COLO829 (cell line): Measurements from ENCODE around the gene TEX54.
"Not testable (repeated sequence)": the region's sequence is repeated elsewhere in the genome, so short reads cannot be mapped to it uniquely, and the experiment has no call there.

Source experiments
- DNase-seq: peaks from one replicate; pipeline ENCODE4 v3.0.0; 2012; ENCODE audit warnings: low spot score

Gene TEX54

DNA sequence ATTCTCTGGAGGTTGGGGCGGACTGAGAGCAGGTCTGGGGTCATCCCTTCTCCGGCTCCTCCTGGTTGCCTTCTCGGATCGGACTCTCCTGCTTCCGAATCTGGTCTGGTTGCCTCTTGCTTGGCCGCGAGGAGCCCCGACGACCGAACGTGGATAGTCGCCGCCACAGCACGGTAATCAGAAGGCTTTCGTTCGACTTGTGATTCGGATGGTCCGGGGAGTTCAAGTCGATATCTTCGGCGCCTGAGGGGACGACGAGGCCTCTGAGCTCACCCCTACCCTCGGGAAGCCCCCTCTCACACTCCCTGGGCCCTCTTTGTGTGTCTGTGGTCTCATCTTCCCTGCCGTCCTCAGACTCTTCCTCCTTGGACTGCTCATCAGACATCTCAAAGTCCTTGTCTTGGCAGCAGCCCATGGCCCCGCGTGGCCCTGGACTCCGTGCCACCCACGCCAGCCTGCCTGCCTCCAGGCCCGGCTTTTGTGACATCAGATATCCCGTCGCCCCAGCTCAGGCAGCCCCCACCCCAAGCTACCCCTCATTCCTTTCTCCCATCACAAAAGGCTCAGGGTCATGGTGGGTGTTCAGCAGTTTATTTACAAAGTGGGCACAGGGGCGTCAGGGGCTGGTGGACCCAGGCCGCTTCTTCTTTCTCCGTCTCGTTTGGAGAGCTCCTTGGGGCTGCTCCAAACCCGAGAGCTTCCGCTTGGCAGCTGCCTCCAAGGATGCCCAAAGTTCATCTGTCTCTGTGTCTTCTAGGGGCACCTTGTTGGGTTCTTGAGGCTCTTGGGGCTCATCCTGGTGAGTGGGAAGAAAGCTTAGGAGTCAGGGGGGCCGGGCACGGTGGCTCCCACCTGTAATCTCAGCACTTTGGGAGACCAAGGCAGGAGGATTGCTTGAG is at the start of gene TEX54:
Gene TEX54 (minus strand): TSS at position 506 of the 899 bp plus-strand sequence.
- DNase-seq = no peak

GRCh38 chr11:62882431-62882749 is 49.7 kb upstream of the TEX54 start:
- no peak for DNase-seq

GRCh38 chr11:62881579-62882430 is 49.2 kb upstream of the TEX54 start:
- peak; percentile 96 for DNase-seq

DNA sequence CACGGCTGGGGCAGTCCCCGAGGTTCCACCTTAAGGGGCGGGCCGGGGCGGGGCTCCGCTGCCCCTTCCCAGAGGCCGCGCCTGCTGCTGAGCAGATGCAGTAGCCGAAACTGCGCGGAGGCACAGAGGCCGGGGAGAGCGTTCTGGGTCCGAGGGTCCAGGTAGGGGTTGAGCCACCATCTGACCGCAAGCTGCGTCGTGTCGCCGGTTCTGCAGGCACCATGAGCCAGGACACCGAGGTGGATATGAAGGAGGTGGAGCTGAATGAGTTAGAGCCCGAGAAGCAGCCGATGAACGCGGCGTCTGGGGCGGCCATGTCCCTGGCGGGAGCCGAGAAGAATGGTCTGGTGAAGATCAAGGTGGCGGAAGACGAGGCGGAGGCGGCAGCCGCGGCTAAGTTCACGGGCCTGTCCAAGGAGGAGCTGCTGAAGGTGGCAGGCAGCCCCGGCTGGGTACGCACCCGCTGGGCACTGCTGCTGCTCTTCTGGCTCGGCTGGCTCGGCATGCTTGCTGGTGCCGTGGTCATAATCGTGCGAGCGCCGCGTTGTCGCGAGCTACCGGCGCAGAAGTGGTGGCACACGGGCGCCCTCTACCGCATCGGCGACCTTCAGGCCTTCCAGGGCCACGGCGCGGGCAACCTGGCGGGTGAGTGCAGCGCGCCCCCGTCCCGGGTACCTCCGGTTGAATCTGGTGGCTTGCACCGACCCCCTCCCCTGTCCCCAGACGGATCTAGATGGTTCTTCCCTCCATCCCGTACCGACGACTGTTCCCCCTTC is 48.4 kb upstream of the TEX54 start, which contains the start of gene SLC3A2:
Gene SLC3A2 (plus strand): TSS at position 94 of the 776 bp plus-strand sequence. CDS start 128 bp downstream, at position 222.
- peak; percentile 79 for DNase-seq

GRCh38 chr11:62880231-62880802 is 47.7 kb upstream of the TEX54 start:
- peak; percentile 95 for DNase-seq

- no peak for DNase-seq
Observed at GRCh38 chr11:62879235-62879978, 46.8 kb upstream of the TEX54 start.

GRCh38 chr11:62876712-62877111 is 44.1 kb upstream of the TEX54 start:
- DNase-seq = no peak

DNA sequence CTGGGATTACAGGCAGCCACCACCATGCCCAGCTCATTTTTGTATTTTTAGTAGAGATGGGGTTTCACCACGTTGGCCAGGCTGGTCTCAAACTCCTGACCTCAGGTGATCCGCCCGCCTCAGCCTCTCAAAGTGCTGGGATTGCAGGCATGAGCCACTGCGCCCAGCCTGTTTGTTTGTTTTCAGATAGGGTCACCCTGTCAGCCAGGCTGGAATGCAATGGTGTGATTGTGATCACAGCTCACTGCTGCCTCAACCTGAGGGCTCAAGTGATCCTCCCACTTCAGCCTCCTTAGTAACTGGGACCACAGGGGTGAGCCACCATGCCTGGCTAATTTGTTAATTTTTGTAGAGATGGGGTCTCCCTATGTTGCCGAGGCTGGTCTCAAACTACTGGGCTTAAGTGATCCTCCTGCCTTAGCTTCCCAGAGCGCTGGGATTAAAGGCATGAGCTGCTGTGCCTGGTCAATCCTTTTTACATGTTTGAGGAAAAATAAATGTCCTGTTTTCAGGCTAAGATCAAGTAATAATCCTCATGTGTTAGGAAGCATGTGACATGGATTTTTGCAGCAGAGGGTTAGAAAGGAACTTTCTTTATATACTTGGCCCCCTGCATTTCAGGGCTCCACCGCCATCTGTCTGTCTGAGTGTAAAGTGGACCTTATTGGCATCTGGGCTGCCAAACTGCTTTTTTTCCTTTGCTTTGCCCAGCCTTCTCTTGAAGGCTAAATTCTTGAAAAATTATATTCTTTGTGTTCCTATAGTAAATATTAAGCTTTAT is 43.2 kb upstream of the TEX54 start:
- no peak for DNase-seq

- no peak for DNase-seq
Observed at GRCh38 chr11:62874851-62875250, 42.2 kb upstream of the TEX54 start.

- DNase-seq = no peak
Observed at GRCh38 chr11:62865635-62866034, 33.0 kb upstream of the TEX54 start.

DNA sequence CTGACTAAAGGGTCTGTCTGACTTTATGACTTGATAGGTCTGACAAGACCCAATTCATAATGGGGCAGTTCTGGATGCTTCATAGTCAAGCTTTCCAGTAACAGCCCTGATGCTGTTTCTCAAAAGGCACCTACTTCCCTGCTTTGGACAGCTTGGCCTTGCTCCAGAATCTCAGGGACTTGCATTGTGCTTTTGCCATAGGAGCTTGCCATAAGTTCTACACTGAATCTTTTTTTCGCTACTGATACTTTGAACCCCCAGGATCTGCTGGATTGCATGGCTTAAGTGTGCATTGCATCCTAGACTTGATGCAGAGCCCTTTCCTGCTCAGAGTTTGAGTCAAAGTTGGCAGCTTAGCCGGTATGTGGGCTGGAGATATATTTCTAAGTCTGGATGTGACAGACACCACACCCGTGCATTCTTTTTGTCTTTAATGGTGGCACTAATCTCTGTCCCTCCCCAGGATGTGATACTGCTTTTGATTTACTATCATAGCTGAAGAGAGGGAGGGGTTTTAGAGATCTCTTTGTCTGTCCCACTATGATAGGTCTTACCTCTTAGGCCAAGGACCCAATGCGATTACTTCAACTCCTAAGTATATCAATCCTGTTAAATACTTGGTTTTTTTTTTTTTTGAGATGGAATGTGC is 31.2 kb upstream of the TEX54 start:
- no peak for DNase-seq

DNA sequence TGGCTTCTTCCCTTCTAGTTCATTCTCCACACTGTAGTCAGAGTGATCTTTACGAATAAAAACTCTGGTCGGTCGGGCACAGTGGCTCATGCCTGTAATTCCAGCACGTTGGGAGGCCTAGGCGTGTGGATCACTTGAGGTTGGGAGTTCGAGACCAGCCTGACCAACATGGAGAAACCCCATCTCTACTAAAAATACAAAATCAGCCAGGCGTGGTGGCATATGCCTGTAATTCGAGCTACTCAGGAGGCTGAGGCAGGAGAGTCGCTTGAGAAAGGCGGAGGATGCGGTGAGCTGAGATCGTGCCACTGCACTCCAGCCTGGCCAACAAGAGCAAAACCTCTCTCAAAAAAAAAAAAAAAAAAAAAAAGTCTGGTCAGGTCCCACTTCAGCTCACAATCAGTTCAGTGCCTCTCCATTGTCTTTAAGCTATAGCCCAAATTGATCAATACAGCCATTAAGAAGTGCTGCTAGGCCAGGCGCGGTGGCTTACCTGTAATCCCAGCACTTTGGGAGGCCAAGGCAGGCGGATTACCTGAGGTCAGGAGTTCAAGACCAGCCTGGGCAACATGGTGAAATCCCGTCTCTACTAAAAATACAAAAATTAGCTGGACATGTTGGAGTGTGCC is 29.0 kb upstream of the TEX54 start:
- DNase-seq = not testable (repeated sequence)

GRCh38 chr11:62860835-62861563 is 28.4 kb upstream of the TEX54 start:
- DNase-seq = no peak

DNA sequence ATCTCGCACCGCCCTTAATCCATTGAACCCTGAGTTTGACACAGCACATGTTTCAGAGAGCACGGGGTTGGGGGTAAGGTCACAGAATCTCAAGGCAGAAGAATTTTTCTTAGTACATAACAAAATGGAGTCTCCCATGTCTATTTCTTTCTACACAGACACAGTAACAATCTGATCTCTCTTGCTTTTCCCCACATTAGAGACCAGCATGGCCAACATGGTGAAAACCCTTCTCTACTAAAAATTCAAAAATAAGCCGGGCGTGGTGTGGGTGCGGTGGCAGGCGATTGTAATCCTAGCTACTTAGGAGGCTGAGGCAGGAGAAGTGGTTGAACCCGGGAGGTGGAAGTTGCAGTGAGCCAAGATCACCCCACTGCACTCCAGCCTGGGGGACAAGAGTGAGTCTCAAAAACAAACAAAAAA is 26.7 kb upstream of the TEX54 start:
- not testable (repeated sequence) for DNase-seq

DNA sequence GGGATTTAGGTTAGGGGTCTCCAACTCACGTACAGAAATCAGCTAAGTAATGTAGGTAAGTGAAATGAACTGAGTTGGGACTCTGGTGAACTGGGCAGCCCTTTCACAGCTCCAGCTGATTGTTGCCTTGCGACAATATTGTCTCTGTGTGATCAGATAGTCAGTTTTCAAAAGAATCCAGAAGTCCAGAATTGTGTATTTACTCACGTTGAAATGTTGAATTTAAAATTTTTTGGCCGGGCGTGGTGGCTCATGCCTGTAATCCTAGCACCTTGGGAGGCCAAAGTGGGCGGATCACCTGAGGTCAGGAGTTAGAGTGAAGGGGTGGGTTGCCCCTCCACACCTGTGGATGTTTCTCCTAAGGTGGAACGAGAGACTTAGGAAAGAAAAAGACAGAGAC is 25.6 kb upstream of the TEX54 start:
- no peak for DNase-seq

DNA sequence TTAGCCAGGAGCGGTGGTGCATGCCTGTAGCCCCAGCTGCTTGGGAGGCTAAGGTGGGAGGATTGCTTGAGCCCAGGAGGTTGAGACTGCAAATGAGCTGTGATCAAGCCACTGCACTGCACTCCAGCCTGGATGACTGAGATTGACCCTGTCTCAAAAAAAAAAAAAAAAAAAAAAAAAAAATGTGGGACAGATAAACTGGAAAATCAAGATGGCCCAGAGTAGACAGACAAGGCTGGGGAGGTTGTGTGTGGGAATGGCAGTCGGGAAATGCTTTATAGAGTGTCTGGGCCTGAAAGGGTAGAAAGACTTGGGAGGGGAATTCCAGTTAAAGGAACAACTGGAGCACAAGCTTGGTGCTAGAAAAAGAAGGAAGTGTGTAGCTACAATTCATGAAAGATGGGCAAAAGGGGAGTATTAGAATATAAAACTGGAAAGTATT is 24.9 kb upstream of the TEX54 start:
- DNase-seq = no peak

GRCh38 chr11:62856333-62856895 is 23.8 kb upstream of the TEX54 start:
- no peak for DNase-seq
